ENCODE measurements around the gene KRTAP9-1.
"Not testable (repeated sequence)": the region's sequence is repeated elsewhere in the genome, so short reads cannot be mapped to it uniquely, and the experiment has no call there.

Gene KRTAP9-1, protein sequence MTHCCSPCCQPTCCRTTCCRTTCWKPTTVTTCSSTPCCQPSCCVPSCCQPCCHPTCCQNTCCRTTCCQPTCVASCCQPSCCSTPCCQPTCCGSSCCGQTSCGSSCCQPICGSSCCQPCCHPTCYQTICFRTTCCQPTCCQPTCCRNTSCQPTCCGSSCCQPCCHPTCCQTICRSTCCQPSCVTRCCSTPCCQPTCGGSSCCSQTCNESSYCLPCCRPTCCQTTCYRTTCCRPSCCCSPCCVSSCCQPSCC

DNA sequence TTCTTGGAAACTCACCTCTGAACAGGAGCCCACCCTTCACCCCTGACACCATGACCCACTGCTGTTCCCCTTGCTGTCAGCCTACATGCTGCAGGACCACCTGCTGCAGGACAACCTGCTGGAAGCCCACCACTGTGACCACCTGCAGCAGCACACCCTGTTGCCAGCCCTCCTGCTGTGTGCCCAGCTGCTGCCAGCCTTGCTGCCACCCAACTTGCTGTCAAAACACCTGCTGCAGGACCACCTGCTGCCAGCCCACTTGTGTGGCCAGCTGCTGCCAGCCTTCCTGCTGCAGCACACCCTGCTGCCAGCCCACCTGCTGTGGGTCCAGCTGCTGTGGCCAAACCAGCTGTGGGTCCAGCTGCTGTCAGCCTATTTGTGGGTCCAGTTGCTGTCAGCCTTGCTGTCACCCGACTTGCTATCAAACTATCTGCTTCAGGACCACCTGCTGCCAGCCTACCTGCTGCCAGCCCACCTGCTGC, at the start of gene KRTAP9-1:
Gene KRTAP9-1 (plus strand): TSS at position 51 of the 482 bp plus-strand sequence. CDS start 0 bp downstream, at position 51.
- peaks cover 13% of the 10 kb centered on the region for H3K27me3 Mint-ChIP-seq (ENCODE audit: low read depth)
- H3K36me3 Mint-ChIP-seq (ENCODE audit: low read depth); H3K4me3 Mint-ChIP-seq; H3K4me1 Mint-ChIP-seq; H3K27ac Mint-ChIP-seq; H3K9me3 Mint-ChIP-seq: not testable (repeated sequence)

GRCh38 chr17:41140360-41141131, 49.1 kb upstream of the KRTAP9-1 start, which contains the start of gene KRTAP4-6:
Gene KRTAP4-6, minus strand, starts transcription at chr17:41140544. Its CDS starts 57 bp downstream, at chr17:41140487.
- no peaks in the 10 kb centered on the region for H3K4me1 Mint-ChIP-seq
- H3K9me3 Mint-ChIP-seq, result peaks cover 44% of the 10 kb centered on the region
- H3K27me3 Mint-ChIP-seq (ENCODE audit: low read depth), result peaks cover 7% of the 10 kb centered on the region
- TF ChIP-seq, protein P1, sequence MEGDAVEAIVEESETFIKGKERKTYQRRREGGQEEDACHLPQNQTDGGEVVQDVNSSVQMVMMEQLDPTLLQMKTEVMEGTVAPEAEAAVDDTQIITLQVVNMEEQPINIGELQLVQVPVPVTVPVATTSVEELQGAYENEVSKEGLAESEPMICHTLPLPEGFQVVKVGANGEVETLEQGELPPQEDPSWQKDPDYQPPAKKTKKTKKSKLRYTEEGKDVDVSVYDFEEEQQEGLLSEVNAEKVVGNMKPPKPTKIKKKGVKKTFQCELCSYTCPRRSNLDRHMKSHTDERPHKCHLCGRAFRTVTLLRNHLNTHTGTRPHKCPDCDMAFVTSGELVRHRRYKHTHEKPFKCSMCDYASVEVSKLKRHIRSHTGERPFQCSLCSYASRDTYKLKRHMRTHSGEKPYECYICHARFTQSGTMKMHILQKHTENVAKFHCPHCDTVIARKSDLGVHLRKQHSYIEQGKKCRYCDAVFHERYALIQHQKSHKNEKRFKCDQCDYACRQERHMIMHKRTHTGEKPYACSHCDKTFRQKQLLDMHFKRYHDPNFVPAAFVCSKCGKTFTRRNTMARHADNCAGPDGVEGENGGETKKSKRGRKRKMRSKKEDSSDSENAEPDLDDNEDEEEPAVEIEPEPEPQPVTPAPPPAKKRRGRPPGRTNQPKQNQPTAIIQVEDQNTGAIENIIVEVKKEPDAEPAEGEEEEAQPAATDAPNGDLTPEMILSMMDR (IDR thresholded peaks at IDR 0.05; ENCODE audit: unreplicated experiment in 3 of 3), result no peak
- H3K4me3 Mint-ChIP-seq, result no peak within 1 kb of the TSS
- no peak within 1 kb of the TSS for H3K27ac Mint-ChIP-seq
- peaks cover 4% of the 10 kb centered on the region for H3K36me3 Mint-ChIP-seq (ENCODE audit: low read depth)

- Mint-ChIP-seq H3K4me1 (no peaks in the 10 kb centered on the region), H3K36me3 (ENCODE audit: low read depth) (peaks cover 4% of the 10 kb centered on the region), H3K27ac (no peak overlapping the region), H3K9me3 (peaks cover 44% of the 10 kb centered on the region), H3K4me3 (no peak overlapping the region), H3K27me3 (ENCODE audit: low read depth) (peaks cover 4% of the 10 kb centered on the region)
- TF ChIP-seq, protein P1 (IDR thresholded peaks at IDR 0.05; ENCODE audit: unreplicated experiment in 3 of 3), result no peak
Measured at GRCh38 chr17:41141361-41141760, 48.3 kb upstream of the KRTAP9-1 start.

- H3K9me3 Mint-ChIP-seq, result peaks cover 32% of the 10 kb centered on the region
- TF ChIP-seq, protein P1 (IDR thresholded peaks at IDR 0.05; ENCODE audit: unreplicated experiment in 3 of 3), result no peak
- no peak overlapping the region for H3K4me3 Mint-ChIP-seq
- peaks cover under 1% of the 10 kb centered on the region for H3K36me3 Mint-ChIP-seq (ENCODE audit: low read depth)
- H3K27ac Mint-ChIP-seq, result no peak overlapping the region
- H3K4me1 Mint-ChIP-seq, result no peaks in the 10 kb centered on the region
- H3K27me3 Mint-ChIP-seq (ENCODE audit: low read depth), result peaks cover 17% of the 10 kb centered on the region
Measured at GRCh38 chr17:41144846-41145245, 44.8 kb upstream of the KRTAP9-1 start.

GRCh38 chr17:41145261-41145660, 44.4 kb upstream of the KRTAP9-1 start:
- H3K27ac Mint-ChIP-seq, result no peak overlapping the region
- H3K36me3 Mint-ChIP-seq (ENCODE audit: low read depth), result no peaks in the 10 kb centered on the region
- TF ChIP-seq, protein P1 (IDR thresholded peaks at IDR 0.05; ENCODE audit: unreplicated experiment in 3 of 3), result no peak
- peaks cover 32% of the 10 kb centered on the region for H3K9me3 Mint-ChIP-seq
- H3K4me3 Mint-ChIP-seq, result no peak overlapping the region
- H3K27me3 Mint-ChIP-seq (ENCODE audit: low read depth), result peaks cover 17% of the 10 kb centered on the region
- no peaks in the 10 kb centered on the region for H3K4me1 Mint-ChIP-seq

GRCh38 chr17:41147531-41148204, 42.0 kb upstream of the KRTAP9-1 start:
- Mint-ChIP-seq H3K4me3 (no peak overlapping the region), H3K27me3 (ENCODE audit: low read depth) (peaks cover 16% of the 10 kb centered on the region)

DNA sequence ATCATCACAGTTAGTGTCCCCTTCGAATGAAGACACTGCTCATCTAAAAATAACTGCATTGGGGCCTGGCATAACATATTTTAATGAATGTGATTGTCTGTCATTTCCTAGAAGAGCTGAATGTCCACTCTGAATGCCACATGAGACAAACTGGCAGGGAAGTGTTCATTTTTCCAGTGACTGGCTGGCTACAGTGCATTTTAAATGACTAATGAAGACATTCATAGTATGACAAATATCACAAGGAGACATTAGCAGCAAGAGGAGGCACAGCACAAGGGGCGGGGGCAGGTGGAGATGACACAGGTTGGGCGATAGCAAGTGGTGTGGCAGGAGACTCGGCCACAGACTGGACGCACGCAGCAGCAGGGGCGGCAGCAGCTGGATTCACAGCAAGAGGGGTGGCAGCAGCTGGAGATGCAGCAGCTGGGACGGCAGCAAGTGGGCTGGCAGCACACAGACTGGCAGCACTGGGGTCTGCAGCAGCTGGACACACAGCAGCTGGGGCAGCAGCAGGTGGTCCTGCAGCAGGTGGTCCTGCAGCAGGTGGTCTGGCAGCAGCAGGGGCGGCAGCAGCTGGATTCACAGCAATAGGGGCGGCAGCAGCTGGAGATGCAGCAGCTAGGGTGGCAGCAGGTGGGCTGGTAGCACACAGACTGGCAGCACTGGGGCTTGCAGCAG, 40.6 kb upstream of the KRTAP9-1 start:
- peaks cover 16% of the 10 kb centered on the region for H3K27me3 Mint-ChIP-seq (ENCODE audit: low read depth)
- not testable (repeated sequence) for H3K36me3 Mint-ChIP-seq (ENCODE audit: low read depth); H3K4me3 Mint-ChIP-seq; H3K9me3 Mint-ChIP-seq; H3K4me1 Mint-ChIP-seq; H3K27ac Mint-ChIP-seq

More at GRCh38 chr17:41147531-41148204, 42.0 kb upstream of the KRTAP9-1 start:
- H3K27ac Mint-ChIP-seq, result no peak overlapping the region
- no peaks in the 10 kb centered on the region for H3K36me3 Mint-ChIP-seq (ENCODE audit: low read depth)
- TF ChIP-seq, protein P1 (IDR thresholded peaks at IDR 0.05; ENCODE audit: unreplicated experiment in 3 of 3), result no peak
- H3K4me1 Mint-ChIP-seq, result no peaks in the 10 kb centered on the region
- peaks cover 16% of the 10 kb centered on the region for H3K9me3 Mint-ChIP-seq
